ENCODE results near the gene GALNT11.
"Not testable (repeated sequence)": the region's sequence is repeated elsewhere in the genome, so short reads cannot be mapped to it uniquely, and the experiment has no call there.

Gene GALNT11

GRCh38 chr7:152025077-152025936, at the start of gene GALNT11:
GALNT11 (plus strand) TSS chr7:152025674; CDS start chr7:152094228, 68,554 bp downstream.
- peak; percentile 85 for DNase-seq (ENCODE audit: low spot score)

- DNase-seq (ENCODE audit: low spot score): no peak
Measured at GRCh38 chr7:151978616-151979015, 46.9 kb upstream of the GALNT11 start.

- DNase-seq (ENCODE audit: low spot score): no peak
Measured at GRCh38 chr7:151981223-151981622, 44.3 kb upstream of the GALNT11 start.

DNA sequence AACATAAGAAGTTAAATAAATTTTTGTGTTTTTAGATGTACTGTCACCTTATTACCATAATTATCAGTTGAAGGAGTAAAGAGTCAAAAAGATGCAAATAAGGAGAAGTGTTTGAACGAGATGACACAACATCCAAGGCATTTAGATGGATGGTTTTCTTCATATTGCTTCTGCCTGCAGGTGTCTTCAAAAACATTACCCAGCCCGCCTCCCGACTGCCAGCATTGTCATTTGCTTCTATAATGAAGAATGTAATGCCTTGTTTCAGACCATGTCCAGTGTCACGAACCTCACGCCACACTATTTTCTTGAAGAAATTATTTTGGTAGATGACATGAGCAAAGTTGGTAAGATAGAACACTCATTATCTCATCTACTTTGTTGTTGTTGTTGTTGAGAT, 42.7 kb upstream of the GALNT11 start:
- no peak for DNase-seq (ENCODE audit: low spot score)

GRCh38 chr7:151984612-151985011, 40.9 kb upstream of the GALNT11 start:
- no peak for DNase-seq (ENCODE audit: low spot score)

GRCh38 chr7:151987748-151988529, 37.5 kb upstream of the GALNT11 start:
- no peak for DNase-seq (ENCODE audit: low spot score)

GRCh38 chr7:151992375-151992774, 33.1 kb upstream of the GALNT11 start:
- no peak for DNase-seq (ENCODE audit: low spot score)

DNA sequence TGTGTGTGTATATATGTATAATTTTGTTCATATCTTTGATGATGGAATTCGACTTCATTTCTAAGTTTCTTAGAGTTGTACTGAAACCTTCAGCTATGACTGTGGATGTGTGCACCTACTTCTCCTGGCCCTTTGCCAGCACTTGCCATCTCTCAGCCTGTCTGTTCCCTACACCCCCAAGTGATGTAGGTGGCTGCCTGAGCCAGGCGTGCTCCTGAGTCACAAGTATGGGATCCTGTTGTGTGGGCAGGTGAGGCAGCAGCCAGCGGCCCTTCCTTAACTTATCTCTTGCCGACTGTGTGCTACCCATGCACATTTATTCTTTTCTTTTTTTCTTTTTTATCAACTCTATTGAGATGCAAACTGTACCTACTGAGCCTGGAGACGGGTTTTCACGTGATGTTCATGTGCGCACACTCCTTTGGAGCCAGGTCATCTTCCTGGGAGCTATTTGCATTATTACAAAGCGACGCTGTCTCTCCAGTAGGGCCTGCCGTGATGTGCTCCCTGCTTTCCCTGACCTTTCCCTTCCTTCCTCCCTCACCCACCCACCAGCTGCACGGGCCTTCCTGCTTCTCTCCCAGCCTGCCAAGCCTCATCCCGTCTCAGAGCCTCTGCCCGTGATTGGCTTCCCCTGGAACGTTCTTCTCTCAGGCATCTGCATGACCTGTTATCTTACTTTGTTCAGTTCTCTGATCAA, 31.3 kb upstream of the GALNT11 start:
- peak; percentile 87 for DNase-seq (ENCODE audit: low spot score)

DNA sequence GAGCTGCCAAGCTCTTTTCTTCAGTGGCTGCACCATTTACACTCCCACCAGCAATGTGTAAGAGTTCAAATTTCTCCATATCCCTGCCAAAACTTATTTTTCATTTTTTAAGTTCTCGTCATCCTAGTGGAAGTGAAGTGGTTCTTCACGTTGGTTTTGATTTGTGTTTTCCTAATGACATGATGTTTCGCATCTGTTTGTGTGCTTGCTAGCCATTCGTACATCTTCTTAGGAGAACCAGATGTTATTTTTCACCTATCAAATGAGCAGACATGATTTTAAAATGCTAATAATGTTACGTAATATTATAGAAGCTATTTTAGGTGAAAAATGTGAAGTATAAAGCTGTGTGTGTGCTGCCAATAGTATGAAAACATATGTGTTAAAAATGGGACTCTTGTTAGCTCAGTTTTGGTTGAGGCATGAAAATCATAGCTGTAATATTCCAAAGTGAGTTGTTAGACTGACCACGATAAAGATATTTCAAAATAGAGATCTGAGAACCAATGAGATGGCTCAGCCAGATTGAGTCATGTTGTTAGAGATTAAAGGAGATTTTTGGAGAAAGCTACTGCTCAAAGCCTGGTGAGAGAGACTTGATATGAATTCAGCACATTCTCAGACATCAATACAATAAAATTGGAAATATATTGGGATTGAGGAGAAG, 25.9 kb upstream of the GALNT11 start:
- DNase-seq (ENCODE audit: low spot score): no peak

- DNase-seq (ENCODE audit: low spot score): no peak
Measured at GRCh38 chr7:152000191-152000590, 25.3 kb upstream of the GALNT11 start.

DNA sequence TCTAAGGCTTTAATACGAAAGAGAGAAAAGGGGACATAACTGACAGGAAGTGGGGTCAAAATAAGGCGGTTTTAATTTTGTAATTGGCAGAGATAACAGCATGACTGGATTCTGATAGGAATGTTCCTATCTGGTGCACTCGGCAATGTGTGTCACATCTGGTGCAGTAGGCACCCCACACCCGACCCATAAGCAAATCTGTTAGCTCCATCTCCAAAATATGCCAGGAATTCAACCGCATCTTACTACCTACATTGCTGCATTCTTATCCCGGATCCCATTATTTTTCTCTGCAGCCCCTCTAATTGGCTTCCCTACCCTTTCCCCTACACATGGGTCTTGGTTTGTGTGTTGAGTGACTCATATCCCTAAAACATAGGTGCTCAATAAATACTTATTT, 19.1 kb upstream of the GALNT11 start:
- no peak for DNase-seq (ENCODE audit: low spot score)

DNA sequence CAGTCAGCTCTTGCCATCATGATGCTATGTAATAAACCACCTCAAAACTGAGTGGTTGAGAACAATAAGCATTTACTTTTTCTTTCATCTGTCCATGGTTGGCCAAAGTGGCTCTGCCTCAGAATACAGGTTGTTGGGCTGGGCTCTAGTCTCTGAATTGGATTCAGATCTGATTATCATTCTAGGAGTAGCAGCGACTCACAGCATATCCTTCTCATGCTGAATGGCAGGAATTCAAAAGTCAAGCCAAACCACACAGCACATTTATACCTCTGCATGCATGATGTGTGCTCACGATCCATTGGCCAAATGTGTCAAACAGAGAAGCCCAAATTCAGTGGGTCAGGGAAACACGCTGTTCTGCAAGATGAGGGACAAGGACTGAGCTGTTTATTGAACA, 13.6 kb upstream of the GALNT11 start:
- no peak for DNase-seq (ENCODE audit: low spot score)

GRCh38 chr7:152013230-152013629, 12.2 kb upstream of the GALNT11 start:
- no peak for DNase-seq (ENCODE audit: low spot score)

DNA sequence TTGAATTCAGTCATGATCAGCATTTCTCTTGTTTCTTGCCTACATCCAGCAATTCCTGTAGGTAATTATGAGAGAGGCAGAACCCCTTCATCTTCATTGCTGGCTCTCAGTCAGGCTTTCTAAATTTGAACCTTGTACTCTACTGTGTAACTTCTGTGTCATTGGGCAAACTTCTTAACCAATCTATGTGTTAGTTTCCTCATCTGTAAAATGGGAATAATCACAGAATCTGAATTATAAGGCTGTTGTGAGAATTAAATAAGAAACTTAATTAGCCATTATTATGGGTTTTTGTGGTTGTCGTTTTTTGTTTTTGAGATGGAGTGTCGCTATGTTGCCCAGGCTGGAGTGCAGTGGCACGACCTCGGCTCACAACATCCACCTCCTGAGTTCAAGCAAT, 11.5 kb upstream of the GALNT11 start:
- no peak for DNase-seq (ENCODE audit: low spot score)

DNA sequence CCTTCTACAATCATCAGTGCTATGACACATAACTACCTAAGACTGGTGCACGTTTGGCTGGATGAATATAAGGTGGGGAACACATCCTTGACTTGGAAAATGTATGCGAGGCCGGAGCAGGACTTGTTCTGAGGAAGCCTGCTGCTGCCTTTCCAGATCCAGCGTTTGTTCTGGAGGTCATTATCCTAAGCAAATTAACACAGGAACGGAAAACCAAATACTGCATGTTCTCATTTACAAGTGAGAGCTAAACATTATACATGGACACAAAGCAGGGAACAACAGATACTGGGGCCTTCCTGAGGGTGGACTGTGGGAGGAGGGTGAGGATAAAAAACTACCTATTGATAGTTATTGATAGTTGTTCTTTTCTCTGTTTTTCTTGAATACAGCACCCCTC, 10.8 kb upstream of the GALNT11 start:
- no peak for DNase-seq (ENCODE audit: low spot score)

DNA sequence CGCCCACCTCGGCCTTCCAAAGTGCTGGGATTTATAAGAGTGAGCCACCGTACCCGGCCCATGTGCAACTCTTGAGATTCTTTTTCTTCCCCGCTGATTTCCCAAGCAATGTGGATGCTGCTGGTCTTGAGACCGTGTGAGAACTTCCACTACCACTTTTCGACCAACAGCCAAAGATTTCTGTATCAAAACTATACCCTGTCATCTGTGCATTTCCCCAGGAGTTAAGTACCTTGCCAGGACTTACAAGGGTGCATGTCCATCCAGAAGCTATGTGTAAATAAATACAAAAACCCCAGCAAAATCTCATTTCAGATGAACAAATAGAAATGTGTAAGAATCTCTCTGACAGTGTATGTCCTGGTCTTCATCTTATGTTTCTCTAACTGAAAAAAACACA, 9.9 kb upstream of the GALNT11 start:
- DNase-seq (ENCODE audit: low spot score): no peak

DNA sequence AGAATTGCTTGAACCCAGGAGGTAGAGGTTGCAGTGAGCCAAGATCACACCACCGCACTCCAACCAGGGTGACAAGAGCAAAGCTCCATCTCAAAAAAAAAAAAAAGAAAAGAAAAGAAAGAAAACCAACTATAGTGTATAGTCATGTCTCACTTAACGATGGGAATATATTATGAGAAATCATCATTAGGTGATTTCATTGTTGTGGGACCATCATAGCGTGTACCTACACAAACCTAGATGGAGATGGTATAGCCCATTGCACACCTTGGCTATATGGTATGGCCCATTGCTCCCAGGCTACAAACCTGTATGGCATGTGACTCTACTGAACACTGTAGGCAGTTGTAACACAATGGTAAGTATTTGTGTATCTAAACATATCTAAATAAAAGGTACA, 8.5 kb upstream of the GALNT11 start:
- no peak for DNase-seq (ENCODE audit: low spot score)

GRCh38 chr7:152017683-152018082, 7.8 kb upstream of the GALNT11 start:
- not testable (repeated sequence) for DNase-seq (ENCODE audit: low spot score)

GRCh38 chr7:152021740-152022139, 3.7 kb upstream of the GALNT11 start:
- not testable (repeated sequence) for DNase-seq (ENCODE audit: low spot score)

- no peak for DNase-seq (ENCODE audit: low spot score)
Measured at GRCh38 chr7:152025937-152026890, 740 bp downstream of the GALNT11 start.

All from putamen (tissue), 1 donor.